A549 treated with dexamethasone at 1 μM for 4 hours (cell line): ENCODE results near the gene DLX4. TPM values are rescaled to one million over a fixed set of nuclear protein-coding genes. Genes with fewer than 3 reads are reported as not detected.

ENCODE experiments used
- total RNA-seq: library from RNA; stranded (reverse); fragments of 200-300 nt; extraction: Qiagen RNA extraction; gene quantifications from 5 replicates; pipeline ENCODE4 v1.2.3, GENCODE V29; 2022

The DLX4 gene, protein sequence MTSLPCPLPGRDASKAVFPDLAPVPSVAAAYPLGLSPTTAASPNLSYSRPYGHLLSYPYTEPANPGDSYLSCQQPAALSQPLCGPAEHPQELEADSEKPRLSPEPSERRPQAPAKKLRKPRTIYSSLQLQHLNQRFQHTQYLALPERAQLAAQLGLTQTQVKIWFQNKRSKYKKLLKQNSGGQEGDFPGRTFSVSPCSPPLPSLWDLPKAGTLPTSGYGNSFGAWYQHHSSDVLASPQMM
- total RNA-seq = 1.4 to 3.0 TPM (median 2.7 TPM) in 5 replicates

DNA sequence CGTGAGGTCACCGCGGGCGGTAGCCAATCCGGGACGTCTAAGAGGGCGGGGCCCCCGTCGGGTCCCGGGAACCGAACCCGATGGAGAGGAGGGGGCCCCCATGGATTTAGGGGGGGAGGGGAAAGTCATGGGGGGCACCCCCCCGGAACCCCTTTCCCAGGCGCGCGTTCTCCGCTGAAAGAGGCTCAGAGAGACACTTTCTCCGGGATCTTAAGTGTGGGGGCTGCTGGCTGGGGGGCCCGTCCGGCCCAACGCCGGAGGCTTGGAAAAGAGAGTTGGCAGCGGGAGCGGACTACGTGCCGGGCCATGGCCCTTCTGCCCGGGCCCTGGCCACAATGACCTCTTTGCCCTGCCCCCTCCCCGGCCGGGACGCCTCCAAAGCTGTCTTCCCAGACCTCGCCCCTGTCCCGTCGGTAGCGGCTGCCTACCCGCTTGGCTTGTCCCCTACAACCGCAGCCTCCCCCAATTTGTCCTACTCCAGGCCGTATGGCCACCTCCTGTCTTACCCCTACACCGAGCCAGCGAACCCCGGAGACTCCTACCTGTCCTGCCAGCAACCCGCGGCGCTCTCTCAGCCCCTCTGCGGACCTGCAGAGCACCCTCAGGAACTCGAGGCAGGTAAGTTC is at the start of gene DLX4:
TSS of gene DLX4 (plus strand) at position 57 of the 626 bp plus-strand sequence. CDS start at position 336, 279 bp downstream.

DNA sequence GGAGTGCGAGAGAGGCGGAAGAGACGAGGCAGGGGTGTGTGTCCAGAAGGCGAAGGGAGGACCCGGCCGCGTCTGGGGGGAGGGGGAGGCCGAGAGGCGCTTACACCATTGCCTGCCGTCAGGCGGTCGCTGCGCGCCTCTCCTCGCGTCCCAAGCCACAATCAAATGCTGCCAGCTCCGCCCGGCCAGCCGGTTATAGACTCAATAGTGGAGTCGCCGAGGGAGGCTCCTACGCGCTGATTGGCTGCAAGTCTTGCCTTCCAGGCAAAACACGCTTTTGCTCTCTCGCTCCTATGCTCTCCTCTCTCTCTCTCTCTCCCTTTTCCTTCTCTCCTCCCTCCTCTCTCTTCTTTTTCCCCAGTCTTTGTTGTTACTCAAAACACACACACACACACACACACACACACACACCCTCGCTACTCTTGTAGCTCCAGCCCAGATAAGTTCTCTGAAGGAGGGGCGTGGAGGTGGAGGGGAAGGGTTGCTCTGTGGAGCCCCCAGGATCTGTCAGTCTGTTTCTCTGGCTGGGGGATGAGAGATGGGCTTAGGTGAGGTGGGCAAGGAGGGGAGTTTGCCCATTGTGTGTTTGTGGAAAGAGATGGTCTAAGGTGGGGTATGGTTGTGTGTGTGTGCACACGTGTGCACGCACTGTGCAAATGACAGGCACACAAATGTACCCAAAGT is 26.2 kb downstream of the DLX4 start, which contains the start of gene DLX3:
TSS of gene DLX3 (minus strand) at position 170 of the 684 bp plus-strand sequence. CDS start 226 bp downstream, outside the sequence.

Other genes with a start within 250 kb of the DLX4 start
- gene FAM117A, start 205.1 kb upstream of the DLX4 start, total RNA-seq = 1.6 to 2.2 TPM (median 1.9 TPM) in 5 replicates
- 25.8 to 32.1 TPM (median 30.0 TPM) in 5 replicates for gene KAT7, start 180.5 kb upstream of the DLX4 start, total RNA-seq
- not detected in 5 replicates for gene TAC4, start 121.1 kb upstream of the DLX4 start, total RNA-seq
- 0.06 to 0.17 TPM (median 0.08 TPM) in 5 replicates for gene DLX3, start 26.0 kb downstream of the DLX4 start, total RNA-seq
- gene ITGA3, start 86.9 kb downstream of the DLX4 start, total RNA-seq = 312 to 429 TPM (median 406 TPM) in 5 replicates
- gene PDK2, start 126.2 kb downstream of the DLX4 start, total RNA-seq = 11.5 to 21.5 TPM (median 20.4 TPM) in 5 replicates
- 0.36 to 0.65 TPM (median 0.48 TPM) in 5 replicates for gene SAMD14, start 161.0 kb downstream of the DLX4 start, total RNA-seq
- gene PPP1R9B, start 181.5 kb downstream of the DLX4 start, total RNA-seq = 36.3 to 58.1 TPM (median 55.9 TPM) in 5 replicates
- gene SGCA, start 196.8 kb downstream of the DLX4 start, total RNA-seq = 0.54 to 2.3 TPM (median 1.2 TPM) in 5 replicates
- 5.8 to 11.3 TPM (median 9.0 TPM) in 5 replicates for gene COL1A1, start 232.4 kb downstream of the DLX4 start, total RNA-seq